ENCODE data around the gene NAB2. TPM values are rescaled to one million over a fixed set of nuclear protein-coding genes. Genes with fewer than 3 reads are reported as not detected.

The NAB2 gene
- total RNA-seq, 1 donor from 2014 or later, result 38.1 TPM

- no peaks in the 10 kb centered on the region for H3K9me3 ChIP-seq (ENCODE audit: control insufficient read depth in 3 of 3, low read length in 3 of 3)
- H3K36me3 ChIP-seq (ENCODE audit: control insufficient read depth in 3 of 3, insufficient read depth in 3 of 3, low read length in 3 of 3), result peaks cover 17 to 27% (median 25%) of the 10 kb centered on the region in 3 donors
- no peak overlapping the region for H3K27ac ChIP-seq (ENCODE audit: low read depth, low read length)
- H3K9ac ChIP-seq (ENCODE audit: low read depth in 1 of 3, low read length in 3 of 3), result no peak overlapping the region
- H3K4me1 ChIP-seq (ENCODE audit: control insufficient read depth in 3 of 3, insufficient read depth in 3 of 3, low read length in 3 of 3), result peaks cover 40 to 66% (median 55%) of the 10 kb centered on the region in 3 donors
- no peak overlapping the region for H3K4me3 ChIP-seq (ENCODE audit: low read length in 3 of 3)
- H3K27me3 ChIP-seq (ENCODE audit: control insufficient read depth in 3 of 3, insufficient read depth in 3 of 3, low read length in 3 of 3), result no peaks in the 10 kb centered on the region
Observed at GRCh38 chr12:57143454-57143853, 54.5 kb downstream of the NAB2 start.

Other genes starting within 250 kb of the NAB2 start
- gene SDR9C7, start 154.7 kb upstream of the NAB2 start, total RNA-seq, result not detected
- 0.52 TPM for gene RDH16, start 131.5 kb upstream of the NAB2 start, total RNA-seq
- 5.7 TPM for gene ZBTB39, start 82.6 kb upstream of the NAB2 start, total RNA-seq
- gene TAC3, start 72.6 kb upstream of the NAB2 start, total RNA-seq, result not detected
- gene MYO1A, start 39.0 kb upstream of the NAB2 start, total RNA-seq, result not detected
- 11.0 TPM for gene NEMP1, start 10.3 kb upstream of the NAB2 start, total RNA-seq
- 31.8 TPM for gene STAT6, start 22.2 kb downstream of the NAB2 start, total RNA-seq
- 118 TPM for gene LRP1, start 39.4 kb downstream of the NAB2 start, total RNA-seq
- gene LRP1-AS, start 58.5 kb downstream of the NAB2 start, total RNA-seq, result 1.0 TPM
- gene NXPH4, start 127.7 kb downstream of the NAB2 start, total RNA-seq, result not detected
- 91.3 TPM for gene SHMT2, start 140.6 kb downstream of the NAB2 start, total RNA-seq
- 166 TPM for gene STAC3, start 162.1 kb downstream of the NAB2 start, total RNA-seq